GM12878 (cell line): ENCODE data around the gene TRAP1. TPM values are rescaled to one million over a fixed set of nuclear protein-coding genes. Genes with fewer than 3 reads are reported as not detected.

ENCODE experiments used
- ATAC-seq: fragments of 200-7000 bp; cut with Tn5 transposase; 3 replicates; pipeline ENCODE4 v1.9.1; 2020; ENCODE audit warnings: mild to moderate bottlenecking, moderate library complexity
- BruUV-seq: library from RNA; stranded (reverse); fragments of 400-500 nt; replicated peaks from 2 replicates; lab custom pipeline; 2021; lab: Mats Ljungman, UMichigan
- CTCF ChIA-PET: fragments of 300-600 bp; sonication (Branson Sonifier 250); formaldehyde crosslinking; extraction: SDS; loops from one replicate; lab custom pipeline; 2021; ENCODE audit warnings: inconsistent platforms; lab: Yijun Ruan, JAX
- POLR2A ChIA-PET: fragments of 350-600 bp; formaldehyde crosslinking; extraction: SDS; loops from one replicate; lab custom pipeline; 2021; ENCODE audit warnings: inconsistent platforms; lab: Charles Lee
- RAD21 ChIA-PET: fragments of 300-600 bp; sonication (Branson Sonifier 250); formaldehyde crosslinking; loops from one replicate; lab custom pipeline; 2023; ENCODE audit warnings: antibody characterized with exemption; ENCODE audit not compliant: unreplicated experiment; lab: Charles Lee
- SMC1A ChIA-PET: fragments of 300-600 bp; sonication (Branson Sonifier 250); formaldehyde crosslinking; loops from one replicate; lab custom pipeline; 2023; ENCODE audit not compliant: unreplicated experiment, uncharacterized antibody; lab: Charles Lee
- DNase-seq: peaks from one replicate; pipeline ENCODE4 v3.0.0-alpha.2; 2011; ENCODE audit warnings: low read depth, low spot score
- FAIRE-seq: peaks from 3 replicates; lab custom pipeline; 2011; peaks lifted over from hg19 to GRCh38; lab: Jason Lieb, UNC
- H2AFZ ChIP-seq: 2 replicates; pipeline ENCODE4 v1.6.0; 2011; ENCODE audit warnings: low read depth, low read length, control low read depth; ENCODE audit not compliant: control insufficient read depth
- H3K27ac ChIP-seq: 2 replicates; pipeline ENCODE4 v1.5.1; 2011; ENCODE audit warnings: control low read depth; ENCODE audit not compliant: control insufficient read depth, insufficient read depth
- H3K27me3 ChIP-seq, 2 experiments: replicated peaks in 1 of 2; 2 replicates each; pipeline versions ENCODE4 v1.6.0 to v1.6.1; 2011; ENCODE audit warnings: low read length in 1 of 2; ENCODE audit not compliant: control insufficient read depth in 2 of 2, insufficient read depth in 2 of 2
- H3K36me3 ChIP-seq, 2 experiments: 2 replicates each; pipeline ENCODE4 v1.5.1; 2011; ENCODE audit warnings: low read length in 1 of 2; ENCODE audit not compliant: control insufficient read depth in 2 of 2, insufficient read depth in 2 of 2
- H3K4me1 ChIP-seq: 2 replicates; pipeline ENCODE4 v1.6.1; 2011; ENCODE audit warnings: mild to moderate bottlenecking, low read length, moderate library complexity, mixed read lengths; ENCODE audit not compliant: control insufficient read depth, insufficient read depth
- H3K4me2 ChIP-seq: 2 replicates; pipeline ENCODE4 v1.6.0; 2011; ENCODE audit warnings: control low read depth; ENCODE audit not compliant: control insufficient read depth, insufficient read depth
- H3K4me3 ChIP-seq: fragments of 200-600 bp; sonication (generic); 2 replicates; pipeline ENCODE4 v1.5.1; 2016
- H3K79me2 ChIP-seq: 2 replicates; pipeline ENCODE4 v1.6.0; 2011; ENCODE audit warnings: low read length; ENCODE audit not compliant: control insufficient read depth, insufficient read depth
- H3K9ac ChIP-seq: 2 replicates; pipeline ENCODE4 v1.8.0; 2011; ENCODE audit warnings: low read length, control low read depth, mixed read lengths; ENCODE audit not compliant: control insufficient read depth, insufficient read depth
- H3K9me3 ChIP-seq: replicated peaks from 3 replicates; pipeline ENCODE4 v1.5.1; 2011; ENCODE audit warnings: mild to moderate bottlenecking, low read length; ENCODE audit not compliant: control insufficient read depth, insufficient read depth
- H4K20me1 ChIP-seq: 2 replicates; pipeline ENCODE4 v1.6.0; 2011; ENCODE audit not compliant: control insufficient read depth, insufficient read depth
- BCL11A ChIP-seq: IDR thresholded peaks from 2 replicates; pipeline ENCODE4 v1.6.1; 2011; ENCODE audit warnings: low read depth, low read length
- EED ChIP-seq: sonication (generic); IDR thresholded peaks from 2 replicates; pipeline ENCODE4 v1.6.1; 2016; ENCODE audit warnings: antibody characterized with exemption, low read depth
- IKZF1 ChIP-seq: fragments of 450-650 bp; conservative IDR thresholded peaks from 2 replicates; pipeline ENCODE4 v1.6.1; 2017; ENCODE audit warnings: antibody characterized with exemption, mild to moderate bottlenecking
- JUNB ChIP-seq: IDR thresholded peaks from 2 replicates; pipeline ENCODE4 v1.6.1; 2016; ENCODE audit warnings: antibody characterized with exemption, mild to moderate bottlenecking
- LARP7 ChIP-seq: fragments of 450-650 bp; IDR thresholded peaks from 2 replicates; pipeline ENCODE4 v1.6.1; 2017; ENCODE audit warnings: mild to moderate bottlenecking
- NFIC ChIP-seq: IDR thresholded peaks from 2 replicates; pipeline ENCODE4 v1.6.1; 2012; ENCODE audit warnings: low read depth, mild to moderate bottlenecking, inconsistent platforms, low read length, moderate library complexity
- POLR2AphosphoS5 ChIP-seq: IDR thresholded peaks from 2 replicates; pipeline ENCODE4 v1.6.1; 2011; ENCODE audit warnings: mild to moderate bottlenecking, low read length, inconsistent platforms
- RUNX3 ChIP-seq: IDR thresholded peaks from 2 replicates; pipeline ENCODE4 v1.6.1; 2012; ENCODE audit warnings: low read length, inconsistent platforms
- SPI1 ChIP-seq: IDR thresholded peaks from 2 replicates; pipeline ENCODE4 v1.6.1; 2011; ENCODE audit warnings: low read depth, mild to moderate bottlenecking, low read length, moderate library complexity, borderline replicate concordance; ENCODE audit not compliant: insufficient read depth
- TAF1 ChIP-seq: IDR thresholded peaks from 2 replicates; pipeline ENCODE4 v1.6.1; 2011; ENCODE audit warnings: mild to moderate bottlenecking, low read depth, low read length, borderline replicate concordance
- TBL1XR1 ChIP-seq: IDR thresholded peaks from 2 replicates; pipeline ENCODE4 v1.6.1; 2012; ENCODE audit warnings: low read depth, low read length, improper control_type of control experiment
- YY1 ChIP-seq: IDR thresholded peaks from 2 replicates; pipeline ENCODE4 v1.6.1; 2011; ENCODE audit warnings: low read depth, mild to moderate bottlenecking, low read length
- WGBS: methylation state at CpG from one replicate; pipeline ENCODE4 v1.1.6; 2016; ENCODE audit warnings: low lambda C conversion rate; ENCODE audit not compliant: insufficient replicate concordance, insufficient coverage; ENCODE audit errors: missing lambda C conversion rate; 5-methylcytosine and 5-hydroxymethylcytosine counted together
- in situ Hi-C: fragments of 300-500 bp; cut with MboI; formaldehyde crosslinking; loops from 9 replicates; pipeline ENCODE4 v1.14.3; 2018; ENCODE audit warnings: mixed read lengths
- intact Hi-C: fragments of 100-400 bp; cut with micrococcal nuclease; formaldehyde crosslinking; loops from one replicate; pipeline ENCODE4 v1.14.2; 2022; ENCODE audit not compliant: unreplicated experiment
- polyA plus RNA-seq, 11 experiments: library from polyadenylated mRNA; depleted of rRNA in 4 of 11; unstranded in 6 of 11; stranded (reverse) in 5 of 11; fragments of >200 nt; fragmentation: Nextera tagmentation in 4 of 11; fragmentation: Illumina TruSeq in 1 of 11; extraction: Ambion mirVana in 4 of 11; extraction: Trizol in 1 of 11; gene quantifications; 1 replicate in 1 of 11; 2 replicates in 10 of 11; pipeline versions ENCODE4 v1.2.1 to v1.2.3, GENCODE V29; 2011 to 2016; ENCODE audit warnings: inconsistent platforms in 2 of 11, missing spikeins in 2 of 11, low read depth in 1 of 11
- total RNA-seq, 4 experiments: library from RNA; depleted of rRNA in 3 of 4; stranded (reverse); fragments of >200 nt in 3 of 4; fragmentation: Illumina TruSeq in 1 of 4; extraction: Trizol in 1 of 4; gene quantifications; 2 replicates each; pipeline versions ENCODE4 v1.2.1 to v1.2.3, GENCODE V29; 2013 to 2021
- TF ChIP-seq, protein P1 (sequence below): fragments of 450-650 bp; IDR thresholded peaks from 2 replicates; pipeline ENCODE4 v1.6.1; 2017; ENCODE audit warnings: mild to moderate bottlenecking, moderate library complexity

TRAP1 gene
- total and polyA plus RNA-seq, 10 of the 15 experiments (the other 5 are each of a cell fraction or from before 2014, with no cell fraction given): 16.3 to 442 (median 241) TPM

DNA sequence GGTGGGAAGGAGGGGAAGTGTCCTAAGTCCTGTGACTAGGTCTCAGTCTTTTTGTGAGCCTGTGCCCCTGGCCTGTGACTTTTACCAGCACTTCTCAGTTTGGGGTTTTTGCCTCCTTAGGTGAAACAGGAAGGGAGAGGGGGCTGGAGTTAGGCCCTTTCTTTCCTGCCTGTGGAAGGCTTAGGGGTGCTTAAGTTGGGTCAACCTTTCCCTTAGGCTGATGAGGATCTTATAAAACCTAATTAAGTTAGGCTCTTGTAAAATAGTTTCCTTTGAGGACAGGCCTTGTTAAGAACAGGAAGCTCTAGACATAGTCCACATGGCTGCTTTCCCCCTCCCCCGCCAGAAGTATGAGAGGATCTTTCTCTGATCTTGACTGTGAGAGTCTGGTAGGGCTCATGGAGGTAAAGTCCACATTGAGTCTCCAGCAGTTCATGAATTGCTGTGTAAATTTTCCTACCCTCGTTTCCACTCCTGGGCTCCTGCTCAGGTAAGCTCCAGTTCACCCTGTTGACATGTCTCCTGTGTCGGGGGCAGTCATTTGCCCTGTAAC is 79.9 kb downstream of the TRAP1 start:
- Histone ChIP-seq H3K9me3 (no peaks in the 10 kb centered on the region), H3K4me3 (no peak overlapping the region), H3K36me3 (peaks cover 0 to 7% of the 10 kb centered on the region in 2 experiments; a peak in 2 of 4 replicates), H2AFZ (peak overlapping the region; percentile 96), H3K4me1 (peaks cover 10% of the 10 kb centered on the region; the same call in 1 of the 2 replicates), H3K27ac (peak overlapping the region; percentile 75), H3K9ac (peak overlapping the region; percentile 55), H3K4me2 (no peak overlapping the region), H4K20me1 (no peaks in the 10 kb centered on the region), H3K27me3 (no peaks in the 10 kb centered on the region), H3K79me2 (peaks cover 2% of the 10 kb centered on the region; the same call in 1 of the 2 replicates)
- in situ Hi-C loops (no loop called here), intact Hi-C loops (no loop called here)
- peak; percentile 77 for ATAC-seq
- TF ChIP-seq TBL1XR1 (no peak), TAF1 (0 out of 2 replicates have a peak, but pooled peaks have one; percentile 17), SPI1 (peak; percentile 45; the same call in 1 of the 2 replicates), RUNX3 (no peak), POLR2AphosphoS5 (peak; percentile 36; the same call in 1 of the 2 replicates), BCL11A (0 out of 2 replicates have a peak, but pooled peaks have one; percentile 13), LARP7 (no peak), NFIC (0 out of 2 replicates have a peak, but pooled peaks have one; percentile 30), EED (peak; percentile 46; the same call in 1 of the 2 replicates), YY1 (0 out of 2 replicates have a peak, but pooled peaks have one; percentile 17), JUNB (no peak), IKZF1 (0 out of 2 replicates have a peak, but pooled peaks have one; percentile 10)
- TF ChIP-seq, protein P1, sequence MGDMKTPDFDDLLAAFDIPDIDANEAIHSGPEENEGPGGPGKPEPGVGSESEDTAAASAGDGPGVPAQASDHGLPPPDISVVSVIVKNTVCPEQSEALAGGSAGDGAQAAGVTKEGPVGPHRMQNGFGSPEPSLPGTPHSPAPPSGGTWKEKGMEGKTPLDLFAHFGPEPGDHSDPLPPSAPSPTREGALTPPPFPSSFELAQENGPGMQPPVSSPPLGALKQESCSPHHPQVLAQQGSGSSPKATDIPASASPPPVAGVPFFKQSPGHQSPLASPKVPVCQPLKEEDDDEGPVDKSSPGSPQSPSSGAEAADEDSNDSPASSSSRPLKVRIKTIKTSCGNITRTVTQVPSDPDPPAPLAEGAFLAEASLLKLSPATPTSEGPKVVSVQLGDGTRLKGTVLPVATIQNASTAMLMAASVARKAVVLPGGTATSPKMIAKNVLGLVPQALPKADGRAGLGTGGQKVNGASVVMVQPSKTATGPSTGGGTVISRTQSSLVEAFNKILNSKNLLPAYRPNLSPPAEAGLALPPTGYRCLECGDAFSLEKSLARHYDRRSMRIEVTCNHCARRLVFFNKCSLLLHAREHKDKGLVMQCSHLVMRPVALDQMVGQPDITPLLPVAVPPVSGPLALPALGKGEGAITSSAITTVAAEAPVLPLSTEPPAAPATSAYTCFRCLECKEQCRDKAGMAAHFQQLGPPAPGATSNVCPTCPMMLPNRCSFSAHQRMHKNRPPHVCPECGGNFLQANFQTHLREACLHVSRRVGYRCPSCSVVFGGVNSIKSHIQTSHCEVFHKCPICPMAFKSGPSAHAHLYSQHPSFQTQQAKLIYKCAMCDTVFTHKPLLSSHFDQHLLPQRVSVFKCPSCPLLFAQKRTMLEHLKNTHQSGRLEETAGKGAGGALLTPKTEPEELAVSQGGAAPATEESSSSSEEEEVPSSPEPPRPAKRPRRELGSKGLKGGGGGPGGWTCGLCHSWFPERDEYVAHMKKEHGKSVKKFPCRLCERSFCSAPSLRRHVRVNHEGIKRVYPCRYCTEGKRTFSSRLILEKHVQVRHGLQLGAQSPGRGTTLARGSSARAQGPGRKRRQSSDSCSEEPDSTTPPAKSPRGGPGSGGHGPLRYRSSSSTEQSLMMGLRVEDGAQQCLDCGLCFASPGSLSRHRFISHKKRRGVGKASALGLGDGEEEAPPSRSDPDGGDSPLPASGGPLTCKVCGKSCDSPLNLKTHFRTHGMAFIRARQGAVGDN: 0 out of 2 replicates have a peak, but pooled peaks have one; percentile 22
- CTCF ChIA-PET: interaction anchor here (0.7 to 1.2 kb wide), 7 partner anchors 10 to 616 kb away, joined by 3 to 4 read pairs (median 3); partner anchors contain the start of gene DNASE1
- peak; percentile 83 for FAIRE-seq
- no peak for DNase-seq
- WGBS: 25% methylated on average over 3 of the region's 3 CpGs
- BruUV-seq: no TSS peak
- SMC1A ChIA-PET: interaction anchor here (0.7 to 1.6 kb wide), 4 partner anchors 11 to 60 kb away, joined by 3 to 5 read pairs (median 4); partner anchors contain the start of genes NLRC3 and SLX4
- RAD21 ChIA-PET: no interaction called here
- POLR2A ChIA-PET: interaction anchor here (0.6 to 1.5 kb wide), 4 partner anchors 11 to 76 kb away, joined by 3 to 5 read pairs (median 4); no protein-coding TSS in a partner anchor
